ENCODE results near the gene MATN1.
"Not testable (repeated sequence)": the region's sequence is repeated elsewhere in the genome, so short reads cannot be mapped to it uniquely, and the experiment has no call there.

Gene MATN1

GRCh38 chr1:30696831-30697230 lies 26.6 kb downstream of the MATN1 start:
- DNase-seq (ENCODE audit: low read depth in 2 of 2) = no peak

GRCh38 chr1:30695439-30695841 lies 27.9 kb downstream of the MATN1 start:
- no peak for DNase-seq (ENCODE audit: low read depth in 2 of 2)

- DNase-seq (ENCODE audit: low read depth in 2 of 2) = no peak
Measured at GRCh38 chr1:30694280-30695175, 28.9 kb downstream of the MATN1 start.

GRCh38 chr1:30693822-30694221 lies 29.6 kb downstream of the MATN1 start:
- no peak for DNase-seq (ENCODE audit: low read depth in 2 of 2)

GRCh38 chr1:30693366-30693765 lies 30.0 kb downstream of the MATN1 start:
- DNase-seq (ENCODE audit: low read depth in 2 of 2) = no peak

- no peak for DNase-seq (ENCODE audit: low read depth in 2 of 2)
Measured at GRCh38 chr1:30692948-30693301, 30.5 kb downstream of the MATN1 start.

GRCh38 chr1:30692201-30692947 lies 31.0 kb downstream of the MATN1 start:
- DNase-seq (ENCODE audit: low read depth in 2 of 2) = no peak

GRCh38 chr1:30691480-30691879 lies 31.9 kb downstream of the MATN1 start:
- DNase-seq (ENCODE audit: low read depth in 2 of 2) = no peak

GRCh38 chr1:30689901-30690645 lies 33.3 kb downstream of the MATN1 start:
- no peak for DNase-seq (ENCODE audit: low read depth in 2 of 2)

- DNase-seq (ENCODE audit: low read depth in 2 of 2) = no peak
Measured at GRCh38 chr1:30688920-30689794, 34.2 kb downstream of the MATN1 start.

- not testable (repeated sequence) for DNase-seq (ENCODE audit: low read depth in 2 of 2)
Measured at GRCh38 chr1:30688516-30688915, 34.9 kb downstream of the MATN1 start.

GRCh38 chr1:30687886-30688285 lies 35.5 kb downstream of the MATN1 start:
- DNase-seq (ENCODE audit: low read depth in 2 of 2) = no peak

- DNase-seq (ENCODE audit: low read depth in 2 of 2) = no peak
Measured at GRCh38 chr1:30686236-30686935, 37.0 kb downstream of the MATN1 start.

- DNase-seq (ENCODE audit: low read depth in 2 of 2) = no peak
Measured at GRCh38 chr1:30685796-30686165, 37.6 kb downstream of the MATN1 start.

GRCh38 chr1:30684881-30685795 lies 38.2 kb downstream of the MATN1 start:
- DNase-seq (ENCODE audit: low read depth in 2 of 2) = no peak

GRCh38 chr1:30684259-30684658 lies 39.1 kb downstream of the MATN1 start:
- DNase-seq (ENCODE audit: low read depth in 2 of 2) = no peak

GRCh38 chr1:30683699-30684098 lies 39.7 kb downstream of the MATN1 start:
- no peak for DNase-seq (ENCODE audit: low read depth in 2 of 2)

- DNase-seq (ENCODE audit: low read depth in 2 of 2) = no peak
Measured at GRCh38 chr1:30682396-30683275, 40.7 kb downstream of the MATN1 start.

- no peak for DNase-seq (ENCODE audit: low read depth in 2 of 2)
Measured at GRCh38 chr1:30681782-30682181, 41.6 kb downstream of the MATN1 start.

Measured in stimulated activated CD8-positive, alpha-beta memory T cell treated with anti-CD3 and anti-CD28 coated beads, Interleukin-7, amount 100 ng/mL, for 1 hour (primary cell).